Lower lobe of right lung (tissue), 2 donors: Measurements from ENCODE around the gene PRIMA1. TPM values are rescaled to one million over a fixed set of nuclear protein-coding genes. Genes with fewer than 3 reads are reported as not detected.

Source experiments
- ATAC-seq, 2 donors: fragments of 200-7000 bp; cut with Tn5 transposase; one replicate each; pipeline ENCODE4 v1.9.1; 2020 to 2022; ENCODE audit warnings: mild to moderate bottlenecking in 2 of 2, moderate library complexity in 2 of 2
- DNase-seq: peaks from one replicate; pipeline ENCODE4 v3.0.0-alpha.2; 2020
- H3K27ac ChIP-seq: fragments of 200-600 bp; one replicate; pipeline ENCODE4 v1.8.0; 2022
- H3K27me3 ChIP-seq: fragments of 200-600 bp; one replicate; pipeline ENCODE4 v1.8.0; 2022; ENCODE audit warnings: low read depth
- H3K36me3 ChIP-seq: fragments of 200-600 bp; one replicate; pipeline ENCODE4 v1.8.0; 2022; ENCODE audit warnings: mild to moderate bottlenecking
- H3K4me1 ChIP-seq: fragments of 200-600 bp; one replicate; pipeline ENCODE4 v1.8.0; 2022
- H3K4me3 ChIP-seq: fragments of 200-600 bp; one replicate; pipeline ENCODE4 v1.8.0; 2022; ENCODE audit warnings: mild to moderate bottlenecking
- H3K9me3 ChIP-seq: fragments of 200-600 bp; one replicate; pipeline ENCODE4 v1.8.0; 2022
- intact Hi-C: fragments of 100-400 bp; cut with DNase I; formaldehyde crosslinking; loops from one replicate; pipeline ENCODE4 v1.11.0; 2022
- total RNA-seq: library from RNA; stranded (reverse); fragmentation: NEBNext Ultra II Directional; extraction: Animal tissue kit (Norgen Biotek cat#: 25700); gene quantifications from one replicate; pipeline ENCODE4 v1.2.1, GENCODE V29; 2021
- TF ChIP-seq, protein P1 (sequence below): fragments of 200-600 bp; IDR thresholded peaks from one replicate; pipeline ENCODE4 v1.8.0; 2022; ENCODE audit warnings: antibody characterized with exemption, mild to moderate bottlenecking
- donor health status: DM: no; HTN: yes; CAD: no; lungs with severe emphysema.

The PRIMA1 gene
- total RNA-seq, 1 donor from 2014 or later: 3.0 TPM

DNA sequence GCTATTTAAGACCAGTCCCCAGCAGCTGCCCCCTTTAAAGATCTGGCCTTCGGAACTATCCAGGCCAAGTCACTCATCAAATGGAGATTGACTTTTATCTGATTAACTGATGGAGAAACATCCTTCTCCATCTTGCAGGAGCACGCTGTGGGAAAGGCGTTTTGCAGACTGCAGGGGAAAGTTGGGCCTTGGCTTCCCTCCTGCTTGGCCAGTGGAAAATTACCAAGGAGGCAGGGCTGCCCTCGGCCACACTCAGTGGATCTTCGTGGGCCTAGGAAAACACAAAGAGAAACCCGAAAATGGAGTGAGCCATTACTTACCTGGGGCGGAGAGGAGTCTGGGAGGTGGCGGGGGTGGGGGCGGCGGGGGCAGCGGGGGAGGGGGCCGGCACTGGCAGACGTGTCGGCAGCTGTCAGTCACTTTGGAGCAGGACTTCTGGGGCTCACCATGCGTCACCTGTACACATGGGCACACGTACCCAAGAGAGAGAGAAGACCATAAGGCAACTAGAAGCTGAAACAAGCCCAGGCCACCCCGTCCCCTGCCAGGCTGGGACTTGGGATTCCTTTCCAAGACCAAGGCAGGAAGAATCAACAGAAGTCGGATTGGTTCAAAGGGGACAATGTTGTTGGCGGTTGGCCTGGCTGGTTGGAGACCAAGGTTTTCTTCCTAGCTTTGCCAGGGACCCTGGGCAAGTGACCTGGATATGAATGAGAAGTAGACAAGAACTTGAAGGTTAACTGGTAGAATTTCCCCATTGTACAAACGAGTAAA, 9.2 kb downstream of the PRIMA1 start:
- no peak for DNase-seq

DNA sequence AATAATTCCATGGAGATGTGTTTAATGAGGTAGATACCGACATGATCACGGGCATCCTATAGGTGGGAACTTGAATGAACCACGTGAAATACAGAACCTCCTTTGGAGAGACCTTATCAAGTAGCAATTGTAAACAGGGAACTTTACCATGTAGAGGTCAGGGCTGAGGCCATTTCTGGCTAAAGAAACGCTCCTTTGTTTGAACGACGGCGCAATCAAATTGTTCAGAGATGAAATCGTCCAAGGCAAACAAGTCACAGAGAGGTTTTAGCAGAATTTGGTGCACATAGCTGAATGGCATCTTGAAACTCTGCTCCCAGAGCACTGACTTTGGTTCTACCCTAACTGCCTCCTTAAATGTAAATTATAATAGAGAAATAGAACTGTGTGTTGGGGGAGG, 9.8 kb downstream of the PRIMA1 start:
- Histone ChIP-seq H3K4me3 (no peak overlapping the region), H3K36me3 (no peaks in the 10 kb centered on the region), H3K9me3 (no peaks in the 10 kb centered on the region), H3K4me1 (no peaks in the 10 kb centered on the region), H3K27ac (no peak overlapping the region), H3K27me3 (no peaks in the 10 kb centered on the region)
- TF ChIP-seq, protein P1, sequence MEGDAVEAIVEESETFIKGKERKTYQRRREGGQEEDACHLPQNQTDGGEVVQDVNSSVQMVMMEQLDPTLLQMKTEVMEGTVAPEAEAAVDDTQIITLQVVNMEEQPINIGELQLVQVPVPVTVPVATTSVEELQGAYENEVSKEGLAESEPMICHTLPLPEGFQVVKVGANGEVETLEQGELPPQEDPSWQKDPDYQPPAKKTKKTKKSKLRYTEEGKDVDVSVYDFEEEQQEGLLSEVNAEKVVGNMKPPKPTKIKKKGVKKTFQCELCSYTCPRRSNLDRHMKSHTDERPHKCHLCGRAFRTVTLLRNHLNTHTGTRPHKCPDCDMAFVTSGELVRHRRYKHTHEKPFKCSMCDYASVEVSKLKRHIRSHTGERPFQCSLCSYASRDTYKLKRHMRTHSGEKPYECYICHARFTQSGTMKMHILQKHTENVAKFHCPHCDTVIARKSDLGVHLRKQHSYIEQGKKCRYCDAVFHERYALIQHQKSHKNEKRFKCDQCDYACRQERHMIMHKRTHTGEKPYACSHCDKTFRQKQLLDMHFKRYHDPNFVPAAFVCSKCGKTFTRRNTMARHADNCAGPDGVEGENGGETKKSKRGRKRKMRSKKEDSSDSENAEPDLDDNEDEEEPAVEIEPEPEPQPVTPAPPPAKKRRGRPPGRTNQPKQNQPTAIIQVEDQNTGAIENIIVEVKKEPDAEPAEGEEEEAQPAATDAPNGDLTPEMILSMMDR: no peak
- intact Hi-C loops: no loop called here
- ATAC-seq (no peak), DNase-seq (no peak)

More for the DNA sequence above, 9.2 kb downstream of the PRIMA1 start:
- intact Hi-C loops: no loop called here
- no peak for ATAC-seq
- Histone ChIP-seq H3K4me3 (no peak overlapping the region), H3K4me1 (no peaks in the 10 kb centered on the region), H3K36me3 (no peaks in the 10 kb centered on the region), H3K9me3 (no peaks in the 10 kb centered on the region), H3K27me3 (no peaks in the 10 kb centered on the region), H3K27ac (no peak overlapping the region)
- TF ChIP-seq, protein P1: no peak

DNA sequence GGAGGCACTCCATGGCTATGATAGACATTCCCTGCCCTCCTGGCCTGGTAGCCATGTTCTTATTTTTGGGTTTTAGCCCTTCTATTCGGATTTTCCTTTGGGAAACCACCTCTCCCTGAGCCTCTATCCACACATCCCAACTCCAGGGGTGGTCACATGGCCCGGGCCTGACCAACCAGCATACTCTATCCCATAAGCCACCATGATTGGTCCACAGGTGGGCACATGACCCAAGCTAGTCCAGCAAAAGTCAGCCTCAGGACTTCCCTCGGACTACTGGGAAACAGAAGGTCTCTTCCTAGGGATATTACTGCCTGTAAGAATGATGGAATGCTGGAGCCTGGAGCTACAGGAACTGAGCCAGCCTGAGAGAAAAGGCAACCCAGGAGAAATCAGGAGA, 12.5 kb downstream of the PRIMA1 start:
- H3K27ac ChIP-seq: no peak overlapping the region
- ATAC-seq: no peak
- no peak overlapping the region for H3K4me3 ChIP-seq
- H3K27me3 ChIP-seq: no peaks in the 10 kb centered on the region
- no peaks in the 10 kb centered on the region for H3K4me1 ChIP-seq
- H3K36me3 ChIP-seq: no peaks in the 10 kb centered on the region
- intact Hi-C loops: no loop called here
- H3K9me3 ChIP-seq: no peaks in the 10 kb centered on the region
- TF ChIP-seq, protein P1: no peak
- no peak for DNase-seq

DNA sequence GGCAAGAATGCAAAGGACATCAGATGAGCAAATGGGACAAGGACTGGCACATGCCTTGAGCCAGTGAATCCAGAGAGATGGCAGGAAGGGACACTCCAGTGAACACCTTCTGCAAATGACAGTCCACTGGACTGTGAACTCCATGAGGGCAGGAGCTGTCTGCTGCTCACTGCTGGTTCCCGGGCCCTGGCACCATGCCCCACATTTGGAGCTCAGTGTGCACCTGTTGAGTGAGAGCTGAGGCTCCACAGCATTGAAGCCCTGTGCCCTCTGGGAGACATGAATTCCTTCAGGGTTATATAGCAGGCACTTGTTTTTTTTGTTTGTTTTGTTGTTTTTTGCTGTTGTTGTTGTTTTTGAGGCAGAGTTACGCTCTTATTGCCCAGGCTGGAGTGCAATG, 13.1 kb downstream of the PRIMA1 start:
- Histone ChIP-seq H3K27me3 (no peaks in the 10 kb centered on the region), H3K27ac (no peak overlapping the region), H3K4me1 (no peaks in the 10 kb centered on the region), H3K9me3 (no peaks in the 10 kb centered on the region), H3K4me3 (no peak overlapping the region), H3K36me3 (no peaks in the 10 kb centered on the region)
- intact Hi-C loops: no loop called here
- TF ChIP-seq, protein P1: no peak
- ATAC-seq (no peak), DNase-seq (no peak)

DNA sequence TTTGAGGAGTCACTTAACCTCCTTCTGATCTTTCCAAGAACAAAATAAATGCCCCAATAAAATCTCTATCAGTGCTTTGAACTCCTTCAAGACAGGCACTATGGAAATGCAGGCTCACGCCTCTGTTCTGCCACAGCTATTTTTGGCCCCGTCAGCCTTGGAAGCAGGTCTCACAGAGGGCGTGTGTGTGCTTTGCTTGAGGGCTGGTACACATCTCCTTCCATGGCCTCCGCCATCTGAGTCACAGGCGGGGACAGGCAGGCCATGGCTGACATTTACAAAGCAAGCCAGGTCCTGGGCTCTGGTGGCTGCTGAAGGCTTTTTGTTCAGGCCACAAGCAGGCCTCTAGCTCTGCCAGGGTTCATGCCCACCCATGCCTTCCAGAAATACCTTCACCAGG, 16.0 kb downstream of the PRIMA1 start:
- H3K27me3 ChIP-seq: no peaks in the 10 kb centered on the region
- DNase-seq (no peak), ATAC-seq (no peak)
- TF ChIP-seq, protein P1: no peak
- no peaks in the 10 kb centered on the region for H3K4me1 ChIP-seq
- H3K27ac ChIP-seq: no peak overlapping the region
- H3K9me3 ChIP-seq: no peaks in the 10 kb centered on the region
- H3K4me3 ChIP-seq: no peak overlapping the region
- intact Hi-C loops: no loop called here
- no peaks in the 10 kb centered on the region for H3K36me3 ChIP-seq
